ENCODE data around the gene INF2.

INF2 gene

DNA sequence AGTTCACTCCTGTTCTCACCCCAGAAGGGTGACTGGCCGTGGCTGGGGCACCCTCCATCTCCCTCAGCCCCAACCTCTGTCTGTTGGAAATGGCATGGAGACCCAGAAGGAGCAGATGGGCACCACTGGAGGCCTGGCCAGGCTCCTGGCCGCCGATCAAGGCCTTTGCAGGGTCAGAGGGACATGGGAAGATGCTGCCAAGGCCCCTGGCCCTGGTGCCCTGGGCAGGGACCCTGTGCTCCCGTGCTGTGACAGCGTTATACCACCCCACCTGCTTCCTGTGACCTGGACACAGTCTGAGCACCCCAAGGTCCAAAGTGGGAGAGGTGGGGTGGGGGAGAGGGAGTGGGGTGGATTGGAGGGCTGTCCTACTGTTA is 3.5 kb downstream of the INF2 start:
- Histone ChIP-seq H3K4me1 (ENCODE audit: control insufficient read depth in 1 of 2, insufficient read depth in 1 of 2, low read depth in 1 of 2, low read length in 1 of 2) (peaks cover 5 to 8% of the 10 kb centered on the region in 2 experiments), H3K9me3 (no peaks in the 10 kb centered on the region), H3K36me3 (no peaks in the 10 kb centered on the region), H3K27ac (no peak overlapping the region), H3K4me3 (ENCODE audit: low read depth in 1 of 2, low read length in 1 of 2) (no peak overlapping the region), H3K27me3 (peaks cover 38% of the 10 kb centered on the region)
- TF ChIP-seq, protein P1, sequence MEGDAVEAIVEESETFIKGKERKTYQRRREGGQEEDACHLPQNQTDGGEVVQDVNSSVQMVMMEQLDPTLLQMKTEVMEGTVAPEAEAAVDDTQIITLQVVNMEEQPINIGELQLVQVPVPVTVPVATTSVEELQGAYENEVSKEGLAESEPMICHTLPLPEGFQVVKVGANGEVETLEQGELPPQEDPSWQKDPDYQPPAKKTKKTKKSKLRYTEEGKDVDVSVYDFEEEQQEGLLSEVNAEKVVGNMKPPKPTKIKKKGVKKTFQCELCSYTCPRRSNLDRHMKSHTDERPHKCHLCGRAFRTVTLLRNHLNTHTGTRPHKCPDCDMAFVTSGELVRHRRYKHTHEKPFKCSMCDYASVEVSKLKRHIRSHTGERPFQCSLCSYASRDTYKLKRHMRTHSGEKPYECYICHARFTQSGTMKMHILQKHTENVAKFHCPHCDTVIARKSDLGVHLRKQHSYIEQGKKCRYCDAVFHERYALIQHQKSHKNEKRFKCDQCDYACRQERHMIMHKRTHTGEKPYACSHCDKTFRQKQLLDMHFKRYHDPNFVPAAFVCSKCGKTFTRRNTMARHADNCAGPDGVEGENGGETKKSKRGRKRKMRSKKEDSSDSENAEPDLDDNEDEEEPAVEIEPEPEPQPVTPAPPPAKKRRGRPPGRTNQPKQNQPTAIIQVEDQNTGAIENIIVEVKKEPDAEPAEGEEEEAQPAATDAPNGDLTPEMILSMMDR (IDR thresholded peaks at IDR 0.05): no peak

DNA sequence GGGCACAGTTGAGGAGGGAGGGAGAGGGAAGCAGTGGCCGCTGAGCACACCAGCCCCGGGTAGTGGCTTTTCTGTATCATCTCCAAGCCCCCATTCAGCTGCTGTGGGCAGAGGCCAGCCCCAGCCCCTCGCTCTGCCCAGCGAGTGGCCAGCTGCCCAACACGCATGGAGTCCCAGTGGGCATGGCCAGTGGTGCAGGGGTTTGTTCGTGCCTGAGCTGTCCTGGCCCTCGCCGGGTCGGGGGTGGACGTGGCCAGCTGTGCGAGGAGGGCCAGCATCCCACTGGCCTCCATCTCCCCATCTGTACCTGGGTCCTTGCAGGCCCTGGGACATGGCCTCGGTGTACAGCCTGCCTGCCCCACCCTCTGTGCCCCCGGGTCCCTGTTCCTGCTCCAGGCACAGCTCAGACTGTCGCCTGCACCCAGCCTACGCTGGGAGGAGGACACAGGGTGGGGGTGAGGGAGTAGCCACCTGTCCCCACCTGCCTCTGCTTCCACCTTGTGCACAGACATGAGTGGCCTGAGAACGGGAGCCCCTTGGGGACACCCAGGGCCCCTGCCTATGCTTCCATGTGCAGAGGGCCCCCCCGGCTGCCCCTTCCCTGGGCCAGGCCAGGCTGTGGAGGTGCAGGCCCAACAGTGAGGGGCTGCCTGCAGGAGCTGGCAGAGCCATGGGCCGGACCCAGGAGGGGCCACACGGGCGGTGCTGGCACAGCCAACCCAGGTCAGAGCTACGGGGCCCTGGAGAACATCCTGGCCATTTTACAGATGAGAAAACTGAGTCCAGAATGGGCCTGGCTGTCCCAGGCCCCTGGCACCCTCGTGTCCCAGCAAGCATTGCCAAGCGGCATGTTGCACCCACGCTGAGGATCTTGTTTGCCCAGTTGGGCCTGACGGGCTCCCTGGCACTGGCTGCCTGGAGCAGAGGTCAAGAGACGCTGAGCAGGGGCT is 4.3 kb downstream of the INF2 start:
- Histone ChIP-seq H3K4me1 (ENCODE audit: control insufficient read depth in 1 of 2, insufficient read depth in 1 of 2, low read depth in 1 of 2, low read length in 1 of 2) (peaks cover 5 to 8% of the 10 kb centered on the region in 2 experiments), H3K27me3 (peaks cover 29% of the 10 kb centered on the region), H3K36me3 (no peaks in the 10 kb centered on the region), H3K9me3 (no peaks in the 10 kb centered on the region), H3K4me3 (ENCODE audit: low read depth in 1 of 2, low read length in 1 of 2) (no peak overlapping the region), H3K27ac (no peak overlapping the region)
- TF ChIP-seq, protein P1 (IDR thresholded peaks at IDR 0.05): no peak

- TF ChIP-seq, protein P1 (IDR thresholded peaks at IDR 0.05): no peak
- Histone ChIP-seq H3K9me3 (no peaks in the 10 kb centered on the region), H3K27ac (no peak overlapping the region), H3K4me1 (ENCODE audit: control insufficient read depth in 1 of 2, insufficient read depth in 1 of 2, low read depth in 1 of 2, low read length in 1 of 2) (peaks cover 5 to 7% of the 10 kb centered on the region in 2 experiments), H3K4me3 (ENCODE audit: low read depth in 1 of 2, low read length in 1 of 2) (no peak overlapping the region), H3K36me3 (no peaks in the 10 kb centered on the region), H3K27me3 (peaks cover 22% of the 10 kb centered on the region)
Measured at GRCh38 chr14:104694475-104694950, 5.1 kb downstream of the INF2 start.

GRCh38 chr14:104694991-104695659 is 5.7 kb downstream of the INF2 start:
- Histone ChIP-seq H3K4me3 (ENCODE audit: low read depth in 1 of 2, low read length in 1 of 2) (no peak overlapping the region), H3K27me3 (peaks cover 16% of the 10 kb centered on the region), H3K36me3 (no peaks in the 10 kb centered on the region), H3K9me3 (no peaks in the 10 kb centered on the region), H3K4me1 (ENCODE audit: control insufficient read depth in 1 of 2, insufficient read depth in 1 of 2, low read depth in 1 of 2, low read length in 1 of 2) (peaks cover under 1 to 1% of the 10 kb centered on the region in 2 experiments), H3K27ac (no peak overlapping the region)
- TF ChIP-seq, protein P1 (IDR thresholded peaks at IDR 0.05): no peak

- TF ChIP-seq, protein P1 (IDR thresholded peaks at IDR 0.05): no peak
- H3K4me3 ChIP-seq (ENCODE audit: low read depth in 1 of 2, low read length in 1 of 2): no peak overlapping the region
- no peaks in the 10 kb centered on the region for H3K4me1 ChIP-seq (ENCODE audit: control insufficient read depth in 1 of 2, insufficient read depth in 1 of 2, low read depth in 1 of 2, low read length in 1 of 2)
- no peak overlapping the region for H3K27ac ChIP-seq
- no peaks in the 10 kb centered on the region for H3K36me3 ChIP-seq
- peaks cover 11% of the 10 kb centered on the region for H3K27me3 ChIP-seq
- no peaks in the 10 kb centered on the region for H3K9me3 ChIP-seq
Measured at GRCh38 chr14:104695660-104696000, 6.2 kb downstream of the INF2 start.

Data from neutrophil (primary cell).